HepG2 (cell line): Measurements from ENCODE around the gene NRBF2. TPM values are rescaled to one million over a fixed set of nuclear protein-coding genes. Genes with fewer than 3 reads are reported as not detected.
"Not testable (repeated sequence)": the region's sequence is repeated elsewhere in the genome, so short reads cannot be mapped to it uniquely, and the experiment has no call there.

Source experiments
- ATAC-seq: fragments of 200-7000 bp; cut with Tn5 transposase; 3 replicates; pipeline ENCODE4 v1.9.1; 2020; ENCODE audit warnings: mild to moderate bottlenecking, moderate library complexity
- BruUV-seq: library from RNA; stranded (reverse); fragments of 400-500 nt; replicated peaks from 2 replicates; lab custom pipeline; 2021; lab: Mats Ljungman, UMichigan
- CTCF ChIA-PET: fragments of 300-600 bp; formaldehyde crosslinking; extraction: SDS; loops from one replicate; lab custom pipeline; 2021; ENCODE audit warnings: low total read pairs, inconsistent platforms, low intra/inter-chr PET ratio; lab: Yijun Ruan, JAX
- POLR2A ChIA-PET: fragments of 350-600 bp; sonication (Branson Sonifier 250); formaldehyde crosslinking; loops from one replicate; lab custom pipeline; 2020; ENCODE audit warnings: antibody characterized with exemption, inconsistent platforms; lab: Yijun Ruan, JAX
- DNase-seq: peaks from one replicate; pipeline ENCODE4 v3.0.0-alpha.2; 2015; ENCODE audit warnings: low spot score
- FAIRE-seq: peaks from 3 replicates; lab custom pipeline; 2011; peaks lifted over from hg19 to GRCh38; lab: Jason Lieb, UNC
- H2AFZ ChIP-seq: one replicate; pipeline ENCODE4 v1.6.1; 2011; ENCODE audit warnings: low read length, inconsistent platforms
- H3K27ac ChIP-seq: fragments of 300-600 bp; 3 replicates; pipeline ENCODE4 v1.8.0; 2011; ENCODE audit warnings: mixed run types, mild to moderate bottlenecking, mixed read lengths, low read length, inconsistent platforms; ENCODE audit not compliant: insufficient read depth; ENCODE audit errors: extremely low read length
- H3K27me3 ChIP-seq, 2 experiments: fragments of 200-600 bp in 1 of 2; 2 replicates in 1 of 2; 3 replicates in 1 of 2; pipeline versions ENCODE4 v1.6.0 to v1.8.0; 2011; ENCODE audit warnings: low read length in 2 of 2, mild to moderate bottlenecking in 2 of 2, moderate library complexity in 2 of 2, inconsistent platforms in 1 of 2; ENCODE audit not compliant: insufficient read depth in 2 of 2, control insufficient read depth in 1 of 2
- H3K36me3 ChIP-seq, 2 experiments: fragments of 200-600 bp in 1 of 2; replicated peaks in 1 of 2; 2 replicates in 1 of 2; 3 replicates in 1 of 2; pipeline versions ENCODE4 v1.5.1 to v1.8.0; 2011; ENCODE audit warnings: low read length in 2 of 2, inconsistent platforms in 1 of 2; ENCODE audit not compliant: insufficient read depth in 2 of 2, control insufficient read depth in 1 of 2
- H3K4me1 ChIP-seq: 2 replicates; pipeline ENCODE4 v1.5.1; 2012; ENCODE audit warnings: low read length, inconsistent platforms; ENCODE audit not compliant: insufficient read depth
- H3K4me2 ChIP-seq: 2 replicates; pipeline ENCODE4 v1.6.0; 2011; ENCODE audit warnings: low read depth, low read length, inconsistent platforms
- H3K4me3 ChIP-seq, 3 experiments: fragments of 200-600 bp in 1 of 3; sonication (generic), shearing (Covaris generic) in 1 of 3; replicated peaks in 1 of 3; 2 replicates each; pipeline ENCODE4 v1.5.1; 2011 to 2016; ENCODE audit warnings: low read length in 3 of 3, inconsistent platforms in 2 of 3, low read depth in 2 of 3, mild to moderate bottlenecking in 2 of 3, control low read depth in 1 of 3, mixed read lengths in 1 of 3; ENCODE audit not compliant: insufficient read depth in 1 of 3
- H3K79me2 ChIP-seq: one replicate; pipeline ENCODE4 v1.6.1; 2011; ENCODE audit warnings: low read length, inconsistent platforms; ENCODE audit not compliant: insufficient read depth
- H3K9ac ChIP-seq: 2 replicates; pipeline ENCODE4 v1.6.0; 2011; ENCODE audit warnings: mild to moderate bottlenecking, low read depth, low read length, inconsistent platforms; ENCODE audit not compliant: insufficient read depth
- H3K9me3 ChIP-seq: 2 replicates; pipeline ENCODE4 v1.5.1; 2012; ENCODE audit warnings: mild to moderate bottlenecking, low read length
- H4K20me1 ChIP-seq: 2 replicates; pipeline ENCODE4 v1.6.0; 2011; ENCODE audit warnings: inconsistent platforms, mild to moderate bottlenecking, low read length, moderate library complexity; ENCODE audit not compliant: insufficient read depth
- BHLHE40 ChIP-seq: IDR thresholded peaks from 2 replicates; pipeline ENCODE4 v1.6.1; 2011; ENCODE audit warnings: low read length, improper control_type of control experiment
- CEBPB ChIP-seq: IDR thresholded peaks from 2 replicates; pipeline ENCODE4 v1.6.1; 2011; ENCODE audit warnings: low read depth, low read length, improper control_type of control experiment, borderline replicate concordance
- HDAC1 ChIP-seq: sonication (generic); formaldehyde crosslinking; IDR thresholded peaks from 2 replicates; pipeline ENCODE4 v1.5.1; 2020; ENCODE audit warnings: mild to moderate bottlenecking, missing genetic modification reagents
- HOXA3 ChIP-seq: sonication (generic); formaldehyde crosslinking; IDR thresholded peaks from 2 replicates; pipeline ENCODE4 v1.5.0; 2020; ENCODE audit warnings: missing genetic modification reagents
- HOXA5 ChIP-seq: sonication (generic); formaldehyde crosslinking; IDR thresholded peaks from 2 replicates; pipeline ENCODE4 v1.4.0; 2020; ENCODE audit warnings: missing genetic modification reagents
- LCORL ChIP-seq, 2 experiments: fragments of 450-650 bp in 1 of 2; sonication (generic) in 1 of 2; formaldehyde crosslinking in 1 of 2; IDR thresholded peaks; 2 replicates each; pipeline versions ENCODE4 v1.5.0 to v1.6.1; 2017 to 2020; ENCODE audit warnings: antibody characterized with exemption in 1 of 2, missing genetic modification reagents in 1 of 2
- RBAK ChIP-seq: sonication (generic); formaldehyde crosslinking; IDR thresholded peaks from 2 replicates; pipeline ENCODE4 v1.5.1; 2020; ENCODE audit warnings: mild to moderate bottlenecking, missing genetic modification reagents
- RORA ChIP-seq: sonication (generic); formaldehyde crosslinking; IDR thresholded peaks from 2 replicates; pipeline ENCODE4 v1.5.0; 2020; ENCODE audit warnings: mild to moderate bottlenecking, missing genetic modification reagents, moderate library complexity
- ZMAT3 ChIP-seq: sonication (generic); formaldehyde crosslinking; conservative IDR thresholded peaks from 2 replicates; pipeline ENCODE4 v1.7.0; 2021; ENCODE audit warnings: missing genetic modification reagents
- ZNF331 ChIP-seq: sonication (generic); formaldehyde crosslinking; IDR thresholded peaks from 2 replicates; pipeline ENCODE4 v1.4.0; 2020; ENCODE audit warnings: missing genetic modification reagents
- WGBS: methylation state at CpG from one replicate; pipeline ENCODE4 v1.1.6; 2017; ENCODE audit warnings: low lambda C conversion rate; 5-methylcytosine and 5-hydroxymethylcytosine counted together
- in situ Hi-C: cut with HindIII; loops from 2 replicates; pipeline ENCODE4 v1.10.0; 2017; ENCODE audit warnings: low pct_unique_long_range_greater_than_20kb; ENCODE audit not compliant: extremely low pct_ligation_motif_present
- intact Hi-C: fragments of 100-400 bp; cut with micrococcal nuclease; formaldehyde crosslinking; loops from one replicate; pipeline ENCODE4 v1.10.0; 2022; ENCODE audit not compliant: unreplicated experiment
- polyA plus RNA-seq, 8 experiments: library from polyadenylated mRNA; depleted of rRNA in 3 of 8; stranded (reverse) in 7 of 8; unstranded in 1 of 8; fragments of >200 nt; fragmentation: Illumina TruSeq in 4 of 8; extraction: Trizol in 4 of 8; gene quantifications; 2 replicates each; pipeline versions ENCODE4 v1.2.1 to v1.2.3, GENCODE V29; 2011 to 2016; ENCODE audit warnings: low read depth in 4 of 8, missing spikeins in 1 of 8, mixed read lengths in 1 of 8; ENCODE audit not compliant: insufficient read depth in 1 of 8
- total RNA-seq, 5 experiments: library from RNA; depleted of rRNA; stranded (reverse); fragments of >200 nt; fragmentation: Illumina TruSeq; extraction: Trizol; gene quantifications; 2 replicates each; pipeline ENCODE4 v1.2.3, GENCODE V29; 2016; ENCODE audit warnings: low read depth in 1 of 5
- TF ChIP-seq, protein P1 (sequence below): sonication (generic); formaldehyde crosslinking; IDR thresholded peaks from 2 replicates; pipeline ENCODE4 v1.5.0; 2020; ENCODE audit warnings: missing genetic modification reagents
- TF ChIP-seq, protein P2 (sequence below): sonication (generic); formaldehyde crosslinking; IDR thresholded peaks from 2 replicates; pipeline ENCODE4 v1.5.0; 2020; ENCODE audit warnings: mild to moderate bottlenecking, missing genetic modification reagents
- TF ChIP-seq, protein P3 (sequence below): sonication (generic); formaldehyde crosslinking; IDR thresholded peaks from 2 replicates; pipeline ENCODE4 v1.4.0; 2020; ENCODE audit warnings: missing genetic modification reagents
- TF ChIP-seq, protein P4 (sequence below): sonication (generic); formaldehyde crosslinking; IDR thresholded peaks from 2 replicates; pipeline ENCODE4 v1.5.1; 2020; ENCODE audit warnings: mild to moderate bottlenecking, moderate library complexity, missing genetic modification reagents

Gene NRBF2
- total and polyA plus RNA-seq, 2 of the 13 experiments (the other 11 are each of a cell fraction or from before 2014, with no cell fraction given): 20.0 to 28.4 TPM

DNA sequence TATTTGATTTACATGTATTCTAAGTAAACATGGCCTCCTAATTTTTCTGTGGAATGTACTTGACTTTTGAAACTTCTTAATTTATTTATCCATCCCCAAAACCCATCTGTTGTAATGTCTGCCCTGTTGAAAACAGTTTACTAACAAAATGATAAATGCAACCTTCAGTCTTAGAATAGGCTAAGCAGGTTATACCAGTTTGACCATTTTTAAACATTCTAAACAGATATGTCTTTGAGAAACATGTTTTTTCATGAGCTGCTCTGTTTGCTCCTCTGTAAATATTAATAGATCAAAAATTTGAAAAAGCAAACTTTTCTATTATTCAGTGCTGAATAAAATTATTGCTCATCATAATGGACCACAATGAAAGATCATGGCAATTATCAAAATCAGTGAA, 33.4 kb upstream of the NRBF2 start:
- Histone ChIP-seq H2AFZ (no peak overlapping the region), H3K4me3 (no peak overlapping the region), H3K79me2 (no peaks in the 10 kb centered on the region), H3K4me2 (no peak overlapping the region), H3K36me3 (no peaks in the 10 kb centered on the region), H3K27ac (no peak overlapping the region), H4K20me1 (no peaks in the 10 kb centered on the region), H3K27me3 (no peaks in the 10 kb centered on the region; a peak in 1 of 5 replicates), H3K9ac (no peak overlapping the region), H3K4me1 (no peaks in the 10 kb centered on the region), H3K9me3 (no peaks in the 10 kb centered on the region)
- intact Hi-C loops (no loop called here), in situ Hi-C loops (loop anchor here (25.0 kb wide), 1 partner anchor 512 kb away; no protein-coding TSS in a partner anchor)
- no peak for TF ChIP-seq RBAK
- no peak for TF ChIP-seq HDAC1 (CRISPR knock-in tag)
- TF ChIP-seq LCORL (IDR thresholded peaks at IDR 0.05): no peak
- TF ChIP-seq LCORL (CRISPR knock-in tag; IDR thresholded peaks at IDR 0.05): no peak
- TF ChIP-seq, protein P1, sequence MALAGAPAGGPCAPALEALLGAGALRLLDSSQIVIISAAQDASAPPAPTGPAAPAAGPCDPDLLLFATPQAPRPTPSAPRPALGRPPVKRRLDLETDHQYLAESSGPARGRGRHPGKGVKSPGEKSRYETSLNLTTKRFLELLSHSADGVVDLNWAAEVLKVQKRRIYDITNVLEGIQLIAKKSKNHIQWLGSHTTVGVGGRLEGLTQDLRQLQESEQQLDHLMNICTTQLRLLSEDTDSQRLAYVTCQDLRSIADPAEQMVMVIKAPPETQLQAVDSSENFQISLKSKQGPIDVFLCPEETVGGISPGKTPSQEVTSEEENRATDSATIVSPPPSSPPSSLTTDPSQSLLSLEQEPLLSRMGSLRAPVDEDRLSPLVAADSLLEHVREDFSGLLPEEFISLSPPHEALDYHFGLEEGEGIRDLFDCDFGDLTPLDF: no peak
- TF ChIP-seq, protein P2, sequence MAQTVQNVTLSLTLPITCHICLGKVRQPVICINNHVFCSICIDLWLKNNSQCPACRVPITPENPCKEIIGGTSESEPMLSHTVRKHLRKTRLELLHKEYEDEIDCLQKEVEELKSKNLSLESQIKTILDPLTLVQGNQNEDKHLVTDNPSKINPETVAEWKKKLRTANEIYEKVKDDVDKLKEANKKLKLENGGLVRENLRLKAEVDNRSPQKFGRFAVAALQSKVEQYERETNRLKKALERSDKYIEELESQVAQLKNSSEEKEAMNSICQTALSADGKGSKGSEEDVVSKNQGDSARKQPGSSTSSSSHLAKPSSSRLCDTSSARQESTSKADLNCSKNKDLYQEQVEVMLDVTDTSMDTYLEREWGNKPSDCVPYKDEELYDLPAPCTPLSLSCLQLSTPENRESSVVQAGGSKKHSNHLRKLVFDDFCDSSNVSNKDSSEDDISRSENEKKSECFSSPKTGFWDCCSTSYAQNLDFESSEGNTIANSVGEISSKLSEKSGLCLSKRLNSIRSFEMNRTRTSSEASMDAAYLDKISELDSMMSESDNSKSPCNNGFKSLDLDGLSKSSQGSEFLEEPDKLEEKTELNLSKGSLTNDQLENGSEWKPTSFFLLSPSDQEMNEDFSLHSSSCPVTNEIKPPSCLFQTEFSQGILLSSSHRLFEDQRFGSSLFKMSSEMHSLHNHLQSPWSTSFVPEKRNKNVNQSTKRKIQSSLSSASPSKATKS: no peak
- no peak for TF ChIP-seq RORA (CRISPR knock-in tag)
- TF ChIP-seq, protein P3, sequence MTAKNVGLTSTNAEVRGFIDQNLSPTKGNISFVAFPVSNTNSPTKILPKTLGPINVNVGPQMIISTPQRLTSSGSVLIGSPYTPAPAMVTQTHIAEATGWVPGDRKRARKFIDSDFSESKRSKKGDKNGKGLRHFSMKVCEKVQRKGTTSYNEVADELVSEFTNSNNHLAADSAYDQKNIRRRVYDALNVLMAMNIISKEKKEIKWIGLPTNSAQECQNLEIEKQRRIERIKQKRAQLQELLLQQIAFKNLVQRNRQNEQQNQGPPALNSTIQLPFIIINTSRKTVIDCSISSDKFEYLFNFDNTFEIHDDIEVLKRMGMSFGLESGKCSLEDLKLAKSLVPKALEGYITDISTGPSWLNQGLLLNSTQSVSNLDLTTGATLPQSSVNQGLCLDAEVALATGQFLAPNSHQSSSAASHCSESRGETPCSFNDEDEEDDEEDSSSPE (CRISPR knock-in tag): no peak
- no peak for TF ChIP-seq ZMAT3 (CRISPR knock-in tag)
- no peak for TF ChIP-seq HOXA5
- TF ChIP-seq, protein P4, sequence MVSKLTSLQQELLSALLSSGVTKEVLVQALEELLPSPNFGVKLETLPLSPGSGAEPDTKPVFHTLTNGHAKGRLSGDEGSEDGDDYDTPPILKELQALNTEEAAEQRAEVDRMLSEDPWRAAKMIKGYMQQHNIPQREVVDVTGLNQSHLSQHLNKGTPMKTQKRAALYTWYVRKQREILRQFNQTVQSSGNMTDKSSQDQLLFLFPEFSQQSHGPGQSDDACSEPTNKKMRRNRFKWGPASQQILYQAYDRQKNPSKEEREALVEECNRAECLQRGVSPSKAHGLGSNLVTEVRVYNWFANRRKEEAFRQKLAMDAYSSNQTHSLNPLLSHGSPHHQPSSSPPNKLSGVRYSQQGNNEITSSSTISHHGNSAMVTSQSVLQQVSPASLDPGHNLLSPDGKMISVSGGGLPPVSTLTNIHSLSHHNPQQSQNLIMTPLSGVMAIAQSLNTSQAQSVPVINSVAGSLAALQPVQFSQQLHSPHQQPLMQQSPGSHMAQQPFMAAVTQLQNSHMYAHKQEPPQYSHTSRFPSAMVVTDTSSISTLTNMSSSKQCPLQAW (CRISPR knock-in tag): no peak
- no peak for TF ChIP-seq BHLHE40
- TF ChIP-seq CEBPB: no peak
- TF ChIP-seq ZNF331 (CRISPR knock-in tag): no peak
- TF ChIP-seq HOXA3 (CRISPR knock-in tag): no peak
- no peak for ATAC-seq
- FAIRE-seq: no peak
- BruUV-seq: no TSS peak
- ChIA-PET POLR2A (no interaction called here), CTCF (no interaction called here)
- DNase-seq: no peak

DNA sequence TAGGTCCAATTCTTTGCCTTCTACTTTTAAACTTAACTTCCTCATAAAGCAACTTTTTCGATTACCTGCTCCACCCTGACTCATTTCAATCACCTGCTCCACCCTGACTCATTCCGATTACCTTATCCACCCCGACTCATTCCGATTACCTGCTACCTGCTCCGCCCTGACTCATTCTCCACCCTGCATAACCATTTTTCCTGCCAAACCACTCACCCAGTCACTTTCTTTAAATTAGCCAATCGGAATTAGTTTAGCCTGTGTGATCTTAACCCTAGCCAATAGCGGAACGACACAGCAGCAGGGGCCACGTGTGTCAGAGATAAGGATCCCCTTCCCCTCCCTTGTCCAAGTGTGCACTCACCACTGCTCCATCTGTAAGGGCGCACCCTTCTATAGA, 32.0 kb upstream of the NRBF2 start:
- intact Hi-C loops, POLR2A ChIA-PET, in situ Hi-C loops, H3K79me2 ChIP-seq, H3K9me3 ChIP-seq, DNase-seq, H3K9ac ChIP-seq, CTCF ChIA-PET, H2AFZ ChIP-seq, H3K4me2 ChIP-seq, H3K4me1 ChIP-seq, H3K27ac ChIP-seq, ATAC-seq, H3K4me3 ChIP-seq, H3K36me3 ChIP-seq, H3K27me3 ChIP-seq, BruUV-seq, FAIRE-seq, H4K20me1 ChIP-seq: not testable (repeated sequence)
- 45% methylated on average over 10 of the region's 10 CpGs for WGBS
